Right forelimb (tissue), 1 donor: ENCODE results near the gene PCDHGA3.
"Not testable (repeated sequence)": the region's sequence is repeated elsewhere in the genome, so short reads cannot be mapped to it uniquely, and the experiment has no call there.

Experiments used
- DNase-seq: peaks from one replicate; pipeline ENCODE4 v3.0.0-alpha.2; 2018

The PCDHGA3 gene

GRCh38 chr5:141343242-141343952 is at the start of gene PCDHGA3:
TSS of gene PCDHGA3 (plus strand) at chr5:141343829. CDS start at chr5:141344034, 205 bp downstream.
- DNase-seq = no peak

- DNase-seq = no peak
These were observed 45.3 kb upstream of the PCDHGA3 start for GRCh38 chr5:141298376-141298775.

- DNase-seq = no peak
These were observed 39.9 kb upstream of the PCDHGA3 start, which contains the start of gene SLC25A2 for GRCh38 chr5:141303756-141304155. TSS of gene SLC25A2 (minus strand) at chr5:141304049. CDS start at chr5:141303865, 184 bp downstream.

- DNase-seq = no peak
These were observed 37.0 kb upstream of the PCDHGA3 start for GRCh38 chr5:141306630-141307029.

- no peak for DNase-seq
These were observed 29.9 kb upstream of the PCDHGA3 start for GRCh38 chr5:141313711-141314110.

- not testable (repeated sequence) for DNase-seq
These were observed 26.7 kb upstream of the PCDHGA3 start for GRCh38 chr5:141316963-141317362.

- no peak for DNase-seq
These were observed 24.4 kb upstream of the PCDHGA3 start for GRCh38 chr5:141319202-141319601.

- no peak for DNase-seq
These were observed 23.9 kb upstream of the PCDHGA3 start for GRCh38 chr5:141319699-141320098.

- peak; percentile 95 for DNase-seq
These were observed 23.1 kb upstream of the PCDHGA3 start, which contains the start of gene TAF7 for GRCh38 chr5:141320225-141321169. TSS of gene TAF7 (minus strand) at chr5:141320784. CDS start at chr5:141320044, 740 bp downstream.

- no peak for DNase-seq
These were observed 21.4 kb upstream of the PCDHGA3 start for GRCh38 chr5:141322261-141322660.

GRCh38 chr5:141326088-141326854 is 17.4 kb upstream of the PCDHGA3 start:
- DNase-seq = no peak

GRCh38 chr5:141328231-141328630 is 15.4 kb upstream of the PCDHGA3 start:
- no peak for DNase-seq

- no peak for DNase-seq
These were observed 13.1 kb upstream of the PCDHGA3 start, which contains the start of gene PCDHGA1 for GRCh38 chr5:141330299-141331080. TSS of gene PCDHGA1 (plus strand) at chr5:141330514.

- DNase-seq = not testable (repeated sequence)
These were observed 11.1 kb upstream of the PCDHGA3 start for GRCh38 chr5:141332571-141332970.

GRCh38 chr5:141338538-141339306 is 4.9 kb upstream of the PCDHGA3 start, which contains the start of gene PCDHGA2:
TSS of gene PCDHGA2 (plus strand) at chr5:141338760.
- no peak for DNase-seq

- not testable (repeated sequence) for DNase-seq
These were observed 2.8 kb upstream of the PCDHGA3 start for GRCh38 chr5:141340781-141341354.

GRCh38 chr5:141342773-141343172 is 856 bp upstream of the PCDHGA3 start:
- DNase-seq = no peak

GRCh38 chr5:141343953-141344463 is 379 bp downstream of the PCDHGA3 start:
- DNase-seq = no peak

GRCh38 chr5:141345327-141345726 is 1.7 kb downstream of the PCDHGA3 start:
- no peak for DNase-seq

GRCh38 chr5:141346017-141346416 is 2.4 kb downstream of the PCDHGA3 start:
- DNase-seq = not testable (repeated sequence)
